HepG2 (cell line): ENCODE results near the gene NXT1. TPM values are rescaled to one million over a fixed set of nuclear protein-coding genes. Genes with fewer than 3 reads are reported as not detected.
A peak's percentile ranks its signal among the peaks of the same experiment; 100 is the strongest.

Experiments
- HIC2 ChIP-seq: sonication (generic); formaldehyde crosslinking; IDR thresholded peaks from 2 replicates; pipeline ENCODE4 v1.9.0; 2022; ENCODE audit warnings: low read depth, missing genetic modification reagents
- MXI1 ChIP-seq: IDR thresholded peaks from 3 replicates; pipeline ENCODE4 v1.6.1; 2012; ENCODE audit warnings: low read depth, low read length, inconsistent platforms, borderline replicate concordance
- MYNN ChIP-seq: sonication (generic); formaldehyde crosslinking; IDR thresholded peaks from 2 replicates; pipeline ENCODE4 v1.4.0; 2020; ENCODE audit warnings: mild to moderate bottlenecking, low read depth, missing genetic modification reagents
- NFE2 ChIP-seq: sonication (generic); formaldehyde crosslinking; IDR thresholded peaks from 2 replicates; pipeline ENCODE4 v1.4.0; 2020; ENCODE audit warnings: missing genetic modification reagents
- PCBP2 ChIP-seq: fragments of 200-400 bp; formaldehyde crosslinking; optimal IDR thresholded peaks from 2 replicates; pipeline ENCODE3; 2018; ENCODE audit warnings: low read length, low read depth; ENCODE audit not compliant: poor library complexity, severe bottlenecking
- POLR2AphosphoS5 ChIP-seq: IDR thresholded peaks from 2 replicates; pipeline ENCODE4 v1.6.1; 2012; ENCODE audit warnings: low read depth, low read length
- RBM39 ChIP-seq: fragments of 200-400 bp; formaldehyde crosslinking; IDR thresholded peaks from one replicate; pipeline ENCODE4 v1.6.1; 2018; ENCODE audit warnings: antibody characterized with exemption, mild to moderate bottlenecking, low read depth, low read length; ENCODE audit not compliant: poor library complexity, severe bottlenecking
- RELA ChIP-seq: sonication (generic); formaldehyde crosslinking; IDR thresholded peaks from 2 replicates; pipeline ENCODE4 v1.4.0; 2020; ENCODE audit warnings: missing genetic modification reagents
- REPIN1 ChIP-seq: sonication (generic); formaldehyde crosslinking; IDR thresholded peaks from 2 replicates; pipeline ENCODE4 v1.8.0; 2022; ENCODE audit warnings: missing genetic modification reagents, low read depth, mild to moderate bottlenecking, borderline replicate concordance
- RFXANK ChIP-seq: IDR thresholded peaks from 2 replicates; pipeline ENCODE4 v1.6.1; 2016
- XBP1 ChIP-seq: sonication (generic); formaldehyde crosslinking; IDR thresholded peaks from 2 replicates; pipeline ENCODE4 v1.5.0; 2020; ENCODE audit warnings: missing genetic modification reagents
- ZNF12 ChIP-seq: sonication (generic); formaldehyde crosslinking; IDR thresholded peaks from 2 replicates; pipeline ENCODE4 v1.5.0; 2020; ENCODE audit warnings: missing genetic modification reagents
- ZNF280B ChIP-seq: sonication (generic); formaldehyde crosslinking; IDR thresholded peaks from 2 replicates; pipeline ENCODE4 v1.5.0; 2020; ENCODE audit warnings: missing genetic modification reagents, mild to moderate bottlenecking, borderline replicate concordance
- ZNF296 ChIP-seq: sonication (generic); formaldehyde crosslinking; conservative IDR thresholded peaks from 2 replicates; pipeline ENCODE4 v1.5.0; 2020; ENCODE audit warnings: mild to moderate bottlenecking, missing genetic modification reagents
- ZNF30 ChIP-seq: sonication (generic); formaldehyde crosslinking; IDR thresholded peaks from 2 replicates; pipeline ENCODE4 v1.5.0; 2020; ENCODE audit warnings: mild to moderate bottlenecking, missing genetic modification reagents
- ZNF552 ChIP-seq: sonication (generic); formaldehyde crosslinking; IDR thresholded peaks from 2 replicates; pipeline ENCODE4 v1.9.0; 2022; ENCODE audit warnings: missing genetic modification reagents, mild to moderate bottlenecking, borderline replicate concordance
- ZNF616 ChIP-seq: sonication (generic); formaldehyde crosslinking; IDR thresholded peaks from 2 replicates; pipeline ENCODE4 v1.5.0; 2020; ENCODE audit warnings: low read depth, mild to moderate bottlenecking, missing genetic modification reagents
- ZNF83 ChIP-seq: sonication (generic); formaldehyde crosslinking; IDR thresholded peaks from 2 replicates; pipeline ENCODE4 v1.4.0; 2020; ENCODE audit warnings: missing genetic modification reagents, mild to moderate bottlenecking, borderline replicate concordance
- ZNF883 ChIP-seq: sonication (generic); formaldehyde crosslinking; IDR thresholded peaks from 2 replicates; pipeline ENCODE4 v1.5.1; 2020; ENCODE audit warnings: mild to moderate bottlenecking, missing genetic modification reagents; ENCODE audit errors: not compliant biosample characterization
- ZSCAN5A ChIP-seq: sonication (generic); formaldehyde crosslinking; IDR thresholded peaks from 2 replicates; pipeline ENCODE4 v1.8.0; 2022; ENCODE audit warnings: mild to moderate bottlenecking, missing genetic modification reagents, borderline replicate concordance
- ZXDC ChIP-seq: sonication (generic); formaldehyde crosslinking; IDR thresholded peaks from 2 replicates; pipeline ENCODE4 v1.5.0; 2020; ENCODE audit warnings: mild to moderate bottlenecking, missing genetic modification reagents
- polyA plus RNA-seq, 8 experiments: library from polyadenylated mRNA; depleted of rRNA in 3 of 8; stranded (reverse) in 7 of 8; unstranded in 1 of 8; fragments of >200 nt; fragmentation: Illumina TruSeq in 4 of 8; extraction: Trizol in 4 of 8; gene quantifications; 2 replicates each; pipeline versions ENCODE4 v1.2.1 to v1.2.3, GENCODE V29; 2011 to 2016; ENCODE audit warnings: low read depth in 4 of 8, missing spikeins in 1 of 8, mixed read lengths in 1 of 8; ENCODE audit not compliant: insufficient read depth in 1 of 8
- total RNA-seq, 5 experiments: library from RNA; depleted of rRNA; stranded (reverse); fragments of >200 nt; fragmentation: Illumina TruSeq; extraction: Trizol; gene quantifications; 2 replicates each; pipeline ENCODE4 v1.2.3, GENCODE V29; 2016; ENCODE audit warnings: low read depth in 1 of 5

NXT1 gene
- total and polyA plus RNA-seq, 2 of the 13 experiments (the other 11 are each of a cell fraction or from before 2014, with no cell fraction given) = 35.6 to 65.9 TPM

- TF ChIP-seq ZNF83 (CRISPR knock-in tag) (no peak), RFXANK (no peak), XBP1 (CRISPR knock-in tag) (0 out of 2 replicates have a peak, but pooled peaks have one; percentile 26), RELA (CRISPR knock-in tag) (0 out of 2 replicates have a peak, but pooled peaks have one; percentile 29), NFE2 (CRISPR knock-in tag) (no peak), PCBP2 (peak; percentile 23), HIC2 (CRISPR knock-in tag) (0 out of 2 replicates have a peak, but pooled peaks have one; percentile 25), POLR2AphosphoS5 (no peak), ZXDC (CRISPR knock-in tag) (no peak), ZNF280B (0 out of 2 replicates have a peak, but pooled peaks have one; percentile 55), ZNF616 (CRISPR knock-in tag) (0 out of 2 replicates have a peak, but pooled peaks have one; percentile 73), MXI1 (0 out of 3 replicates have a peak, but pooled peaks have one; percentile 24), ZNF883 (CRISPR knock-in tag) (peak; percentile 18), RBM39 (peak; percentile 70), ZNF30 (CRISPR knock-in tag) (0 out of 2 replicates have a peak, but pooled peaks have one; percentile 72), ZNF296 (CRISPR knock-in tag) (peak; percentile 9; the same call in 1 of the 2 replicates), REPIN1 (peak; percentile 35; the same call in 1 of the 2 replicates), MYNN (CRISPR knock-in tag) (0 out of 2 replicates have a peak, but pooled peaks have one; percentile 72), ZNF12 (CRISPR knock-in tag) (no peak), ZNF552 (CRISPR knock-in tag) (no peak), ZSCAN5A (CRISPR knock-in tag) (peak; percentile 73; the same call in 1 of the 2 replicates)
Measured at GRCh38 chr20:23362392-23363256, 12.0 kb downstream of the NXT1 start (continued).
